H1 (cell line): ENCODE results near the gene PIK3C2G. TPM values are rescaled to one million over a fixed set of nuclear protein-coding genes. Genes with fewer than 3 reads are reported as not detected.

Experiments used
- CTCF ChIA-PET: fragments of 300-600 bp; sonication (Branson Sonifier 250); formaldehyde crosslinking; loops from one replicate; lab custom pipeline; 2021; ENCODE audit not compliant: partially characterized antibody; lab: Charles Lee
- POLR2A ChIA-PET: fragments of 300-600 bp; sonication (Branson Sonifier 250); formaldehyde crosslinking; loops from one replicate; lab custom pipeline; 2021; ENCODE audit warnings: inconsistent platforms; ENCODE audit not compliant: partially characterized antibody; lab: Charles Lee
- DNase-seq, 2 experiments: peaks; one replicate each; pipeline versions ENCODE4 v3.0.0 to v3.0.0-alpha.2; 2010 to 2022; ENCODE audit warnings: low spot score in 2 of 2, low read depth in 1 of 2, mixed read lengths in 1 of 2
- FAIRE-seq: peaks from 2 replicates; lab custom pipeline; 2011; peaks lifted over from hg19 to GRCh38; lab: Jason Lieb, UNC
- H2AFZ ChIP-seq: 2 replicates; pipeline ENCODE4 v1.8.1; 2012; ENCODE audit warnings: low read length, inconsistent platforms
- H2AK5ac ChIP-seq: 2 replicates; pipeline ENCODE4 v1.6.1; 2013; ENCODE audit warnings: low read depth, low read length
- H2BK120ac ChIP-seq: replicated peaks from 2 replicates; pipeline ENCODE3; 2013; ENCODE audit warnings: low read depth, low read length, inconsistent platforms
- H2BK12ac ChIP-seq: 2 replicates; pipeline ENCODE4 v1.6.1; 2013; ENCODE audit warnings: low read depth, low read length
- H2BK15ac ChIP-seq: 2 replicates; pipeline ENCODE4 v1.6.1; 2013; ENCODE audit warnings: low read length
- H2BK20ac ChIP-seq: 2 replicates; pipeline ENCODE4 v1.6.1; 2013; ENCODE audit warnings: low read length
- H2BK5ac ChIP-seq: 2 replicates; pipeline ENCODE4 v1.6.1; 2013; ENCODE audit warnings: low read depth, low read length
- H3K14ac ChIP-seq: 2 replicates; pipeline ENCODE4 v1.6.1; 2013; ENCODE audit warnings: inconsistent platforms; ENCODE audit not compliant: insufficient read length
- H3K18ac ChIP-seq: 2 replicates; pipeline ENCODE4 v1.6.1; 2013; ENCODE audit warnings: low read length; ENCODE audit errors: extremely low read depth
- H3K23ac ChIP-seq: 2 replicates; pipeline ENCODE4 v1.6.1; 2013; ENCODE audit warnings: inconsistent platforms; ENCODE audit not compliant: insufficient read length
- H3K23me2 ChIP-seq: 2 replicates; pipeline ENCODE4 v1.6.1; 2013; ENCODE audit warnings: low read depth, low read length
- H3K27ac ChIP-seq: 2 replicates; pipeline ENCODE4 v1.6.1; 2011; ENCODE audit warnings: low read depth, low read length, inconsistent platforms
- H3K27me3 ChIP-seq, 4 experiments: replicated peaks in 1 of 4; 1 replicate in 1 of 4; 2 replicates in 3 of 4; pipeline versions ENCODE4 v1.6.1 to v1.8.1; 2011 to 2013; ENCODE audit warnings: low read length in 3 of 4, mild to moderate bottlenecking in 3 of 4, inconsistent platforms in 2 of 4, mixed read lengths in 2 of 4, moderate library complexity in 1 of 4; ENCODE audit not compliant: control insufficient read depth in 3 of 4, insufficient read depth in 3 of 4; ENCODE audit errors: extremely low read depth in 1 of 4
- H3K36me3 ChIP-seq, 4 experiments: 2 replicates each; pipeline versions ENCODE4 v1.6.1 to v1.8.1; 2011 to 2013; ENCODE audit warnings: mild to moderate bottlenecking in 4 of 4, low read length in 3 of 4, moderate library complexity in 2 of 4, control low read depth in 1 of 4, inconsistent platforms in 1 of 4; ENCODE audit not compliant: insufficient read depth in 4 of 4, control insufficient read depth in 2 of 4
- H3K4ac ChIP-seq: replicated peaks from 2 replicates; pipeline ENCODE3; 2013; ENCODE audit warnings: low read length, low read depth, mixed read lengths, inconsistent platforms; ENCODE audit not compliant: insufficient read length
- H3K4me1 ChIP-seq, 4 experiments: replicated peaks in 1 of 4; 1 replicate in 1 of 4; 2 replicates in 3 of 4; pipeline versions ENCODE4 v1.6.1 to v1.8.1; 2011 to 2013; ENCODE audit warnings: low read length in 3 of 4, inconsistent platforms in 2 of 4, mixed read lengths in 1 of 4; ENCODE audit not compliant: insufficient read depth in 4 of 4, control insufficient read depth in 3 of 4
- H3K4me2 ChIP-seq, 2 experiments: 2 replicates each; pipeline versions ENCODE4 v1.6.1 to v1.8.1; 2011 to 2013; ENCODE audit warnings: low read depth in 2 of 2, low read length in 2 of 2, control low read depth in 1 of 2, inconsistent platforms in 1 of 2, mild to moderate bottlenecking in 1 of 2; ENCODE audit not compliant: insufficient read depth in 1 of 2
- H3K4me3 ChIP-seq, 4 experiments: fragments of 200-600, 300-600 bp in 1 of 4; sonication (generic), shearing (Covaris generic), sonication (Bioruptor Twin) in 1 of 4; 2 replicates each; pipeline versions ENCODE4 v1.5.1 to v1.8.1; 2011 to 2016; ENCODE audit warnings: low read length in 4 of 4, low read depth in 3 of 4, control low read depth in 2 of 4, inconsistent platforms in 2 of 4, mild to moderate bottlenecking in 2 of 4, mixed read lengths in 1 of 4, moderate library complexity in 1 of 4; ENCODE audit not compliant: insufficient read depth in 2 of 4; ENCODE audit errors: extremely low read depth in 1 of 4
- H3K56ac ChIP-seq: replicated peaks from 2 replicates; pipeline ENCODE3; 2013; ENCODE audit warnings: low read depth, mild to moderate bottlenecking, mixed read lengths, low read length, inconsistent platforms; ENCODE audit not compliant: insufficient read length
- H3K79me1 ChIP-seq: 2 replicates; pipeline ENCODE4 v1.6.1; 2013; ENCODE audit warnings: low read depth, low read length, control low read depth
- H3K79me2 ChIP-seq, 2 experiments: 2 replicates each; pipeline versions ENCODE4 v1.6.1 to v1.8.1; 2012 to 2013; ENCODE audit warnings: low read length in 2 of 2, mild to moderate bottlenecking in 2 of 2, inconsistent platforms in 1 of 2; ENCODE audit not compliant: insufficient read depth in 2 of 2, control insufficient read depth in 1 of 2
- H3K9ac ChIP-seq, 4 experiments: replicated peaks in 1 of 4; 1 replicate in 1 of 4; 2 replicates in 3 of 4; pipeline versions ENCODE4 v1.6.1 to v1.8.1; 2011 to 2013; ENCODE audit warnings: low read depth in 3 of 4, low read length in 3 of 4, control low read depth in 2 of 4, mild to moderate bottlenecking in 2 of 4, moderate library complexity in 2 of 4, inconsistent platforms in 1 of 4; ENCODE audit errors: extremely low read depth in 1 of 4
- H3K9me3 ChIP-seq, 2 experiments: 2 replicates each; pipeline versions ENCODE4 v1.6.1 to v1.8.1; 2012 to 2013; ENCODE audit warnings: mild to moderate bottlenecking in 2 of 2, moderate library complexity in 2 of 2, control low read depth in 1 of 2, inconsistent platforms in 1 of 2, low read depth in 1 of 2, low read length in 1 of 2, mixed read lengths in 1 of 2; ENCODE audit not compliant: insufficient read depth in 2 of 2
- H4K20me1 ChIP-seq, 2 experiments: replicated peaks in 1 of 2; 2 replicates each; pipeline versions ENCODE3 to v1.8.1; 2011 to 2013; ENCODE audit warnings: inconsistent platforms in 2 of 2, low read length in 2 of 2, mild to moderate bottlenecking in 1 of 2; ENCODE audit not compliant: insufficient read depth in 2 of 2, control insufficient read depth in 1 of 2
- H4K5ac ChIP-seq: 2 replicates; pipeline ENCODE4 v1.6.1; 2013; ENCODE audit warnings: low read length, low read depth, mixed read lengths, inconsistent platforms; ENCODE audit not compliant: insufficient read length
- H4K8ac ChIP-seq: 2 replicates; pipeline ENCODE4 v1.8.0; 2013; ENCODE audit warnings: mild to moderate bottlenecking, moderate library complexity, low read length, inconsistent platforms; ENCODE audit not compliant: insufficient read depth; ENCODE audit errors: extremely low read depth
- H4K91ac ChIP-seq: replicated peaks from 2 replicates; pipeline ENCODE3; 2013; ENCODE audit warnings: low read length, mixed read lengths, inconsistent platforms; ENCODE audit not compliant: insufficient read length
- ATF2 ChIP-seq: IDR thresholded peaks from 2 replicates; pipeline ENCODE4 v1.6.1; 2012; ENCODE audit warnings: low read length, inconsistent platforms
- CHD2 ChIP-seq: IDR thresholded peaks from 2 replicates; pipeline ENCODE4 v1.6.1; 2012; ENCODE audit warnings: low read length, improper control_type of control experiment
- CTCF ChIP-seq, 3 experiments: IDR thresholded peaks; 1 replicate in 2 of 3; 2 replicates in 1 of 3; pipeline versions ENCODE4 v1.5.1 to v1.6.1; 2011; ENCODE audit warnings: low read length in 3 of 3, mild to moderate bottlenecking in 3 of 3, inconsistent platforms in 2 of 3, low read depth in 1 of 3, moderate library complexity in 1 of 3; ENCODE audit not compliant: insufficient read depth in 1 of 3; ENCODE audit errors: control extremely low read depth in 1 of 3
- GTF2F1 ChIP-seq: IDR thresholded peaks from 2 replicates; pipeline ENCODE4 v1.6.1; 2012; ENCODE audit warnings: low read depth, low read length, improper control_type of control experiment, borderline replicate concordance
- JUND ChIP-seq: IDR thresholded peaks from 2 replicates; pipeline ENCODE4 v1.6.1; 2011; ENCODE audit warnings: mild to moderate bottlenecking, improper control_type of control experiment, low read length
- SUZ12 ChIP-seq: fragments of 200-600 bp; sonication (generic); IDR thresholded peaks from 2 replicates; pipeline ENCODE4 v1.6.1; 2012; ENCODE audit warnings: mild to moderate bottlenecking, inconsistent platforms, low read length, moderate library complexity, mixed read lengths
- TAF1 ChIP-seq: IDR thresholded peaks from 2 replicates; pipeline ENCODE4 v1.6.1; 2011; ENCODE audit warnings: mild to moderate bottlenecking, low read depth, low read length
- USF2 ChIP-seq: IDR thresholded peaks from 2 replicates; pipeline ENCODE4 v1.6.1; 2011; ENCODE audit warnings: low read length, improper control_type of control experiment
- WGBS, 2 experiments: shearing (Covaris generic) in 1 of 2; methylation state at CpG; one replicate each; pipeline versions ENCODE4 v1.1.6 to v1.1.7; 2013 to 2015; ENCODE audit warnings: low lambda C conversion rate in 2 of 2, mixed read lengths in 2 of 2, inconsistent platforms in 1 of 2, low coverage in 1 of 2, missing lambda C conversion rate in 1 of 2; ENCODE audit not compliant: insufficient replicate concordance in 2 of 2, insufficient coverage in 1 of 2, insufficient read length in 1 of 2; ENCODE audit errors: extremely low coverage in 1 of 2, missing lambda C conversion rate in 1 of 2; 5-methylcytosine and 5-hydroxymethylcytosine counted together
- polyA plus RNA-seq, 7 experiments: library from polyadenylated mRNA; depleted of rRNA in 3 of 7; stranded (reverse) in 5 of 7; unstranded in 2 of 7; fragments of >200 nt in 5 of 7; fragments of 200-250 nt in 2 of 7; gene quantifications; 1 replicate in 5 of 7; 2 replicates in 1 of 7; 4 replicates in 1 of 7; pipeline versions ENCODE4 v1.2.1 to v1.2.3, GENCODE V29; 2011 to 2013; ENCODE audit warnings: missing spikeins in 2 of 7, mixed read lengths in 2 of 7
- total RNA-seq: library from RNA; stranded (reverse); fragmentation: NEBNext Ultra II Directional; extraction: Animal tissue kit (Norgen Biotek cat#: 25700); gene quantifications from 2 replicates; pipeline ENCODE4 v1.2.1, GENCODE V29; 2021

The PIK3C2G gene
- total and polyA plus RNA-seq, 2 of the 8 experiments (the other 6 are each of a cell fraction or from before 2014, with no cell fraction given), result not detected

GRCh38 chr12:18479256-18479655 is 217.9 kb downstream of the PIK3C2G start:
- H2AFZ ChIP-seq, result no peak overlapping the region
- no peak overlapping the region for H2AK5ac ChIP-seq
- no peaks in the 10 kb centered on the region; the same call in 1 of the 2 replicates for H3K23me2 ChIP-seq
- H3K27me3 ChIP-seq, result no peaks in the 10 kb centered on the region
- no peak overlapping the region for H3K23ac ChIP-seq
- H3K14ac ChIP-seq, result no peak overlapping the region
- CTCF ChIA-PET, result interaction anchor here (1.0 kb wide), 1 partner anchor 18 kb away, joined by 3 read pairs; no protein-coding TSS in a partner anchor
- H4K8ac ChIP-seq, result no peak overlapping the region
- H4K20me1 ChIP-seq, result no peaks in the 10 kb centered on the region
- no peak overlapping the region for H2BK12ac ChIP-seq
- no peaks in the 10 kb centered on the region for H3K79me1 ChIP-seq
- no peak overlapping the region for H4K5ac ChIP-seq
- no peaks in the 10 kb centered on the region for H3K36me3 ChIP-seq
- H3K9me3 ChIP-seq, result no peaks in the 10 kb centered on the region
- H3K27ac ChIP-seq, result no peak overlapping the region
- 90% methylated on average over 3 of the region's 3 CpGs; no CpG with 5 or more reads in 1 of the 2 experiments for WGBS, 2 experiments
- no peak overlapping the region for H2BK15ac ChIP-seq
- no peak overlapping the region for H3K9ac ChIP-seq
- no peaks in the 10 kb centered on the region for H3K79me2 ChIP-seq
- no peak overlapping the region for H3K18ac ChIP-seq
- no peak overlapping the region for H2BK20ac ChIP-seq
- H3K56ac ChIP-seq, result no peak overlapping the region
- H4K91ac ChIP-seq, result no peak overlapping the region
- POLR2A ChIA-PET, result no interaction called here
- peaks cover 0 to 7% (median 4%) of the 10 kb centered on the region in 4 experiments; a peak in 3 of 7 replicates for H3K4me1 ChIP-seq
- no peak overlapping the region for H3K4me2 ChIP-seq
- H2BK5ac ChIP-seq, result no peak overlapping the region
- no peak overlapping the region for H3K4ac ChIP-seq
- no peak overlapping the region for H2BK120ac ChIP-seq
- no peak for TF ChIP-seq CTCF (IDR thresholded peaks at IDR 0.05; ENCODE audit: control extremely low read depth in 1 of 3, insufficient read depth in 1 of 3, low read depth in 1 of 3, low read length in 3 of 3)
- no peak for TF ChIP-seq USF2
- no peak for TF ChIP-seq ATF2
- no peak for TF ChIP-seq CHD2
- TF ChIP-seq TAF1, result no peak
- TF ChIP-seq JUND, result no peak
- no peak for TF ChIP-seq GTF2F1
- TF ChIP-seq SUZ12, result no peak
- FAIRE-seq (no peak), DNase-seq (no peak)
- H3K4me3 ChIP-seq, result no peak overlapping the region
